Measurements from ENCODE around the gene NDRG2.
A peak's percentile ranks its signal among the peaks of the same experiment; 100 is the strongest.

Gene NDRG2

DNA sequence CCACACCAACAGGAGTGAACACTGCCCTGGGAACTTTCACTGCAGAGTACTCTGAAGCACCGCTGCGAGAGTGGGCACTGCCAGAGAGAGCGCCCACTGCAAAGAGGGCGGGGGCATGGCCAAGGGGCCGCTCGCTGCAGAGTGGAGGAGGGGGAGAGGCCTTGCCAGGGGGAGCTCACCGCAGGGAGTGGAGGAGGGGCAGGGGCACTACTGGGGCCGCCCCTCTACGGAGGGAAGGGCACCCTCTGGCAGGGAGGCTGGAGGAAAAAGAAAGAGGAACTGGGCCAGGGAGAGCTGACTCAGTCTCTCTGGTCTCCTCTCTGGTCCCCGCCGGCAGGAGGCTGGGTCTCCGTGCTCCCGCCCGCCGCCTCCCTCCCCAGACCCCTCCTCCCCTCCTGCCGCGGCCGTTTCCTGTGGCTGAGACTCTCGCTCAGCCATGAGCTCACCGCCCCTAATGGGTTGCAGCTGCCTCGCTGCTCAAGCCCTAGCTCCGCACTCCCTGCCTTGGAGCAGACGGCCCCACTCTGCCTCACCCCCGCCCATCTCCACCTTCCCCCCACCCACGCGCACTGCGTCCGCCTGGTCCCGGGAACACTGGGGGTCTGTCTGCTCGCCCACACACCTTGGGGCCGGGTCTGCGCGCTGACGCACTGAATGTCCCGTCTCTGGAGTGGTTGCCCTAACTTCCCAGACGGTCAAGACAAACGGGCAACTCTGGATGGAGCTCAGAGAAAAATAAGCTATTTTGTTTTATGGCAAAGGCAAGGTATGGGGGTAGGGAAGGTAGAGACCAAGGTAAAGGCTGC lies 46.6 kb upstream of the NDRG2 start (continued):
- TF ChIP-seq ZNF169 (tag by site-specific recombination; IDR thresholded peaks at IDR 0.05) (no peak), ZNF768 (tag by site-specific recombination; IDR thresholded peaks at IDR 0.05) (no peak), ZNF830 (tag by site-specific recombination; IDR thresholded peaks at IDR 0.05; ENCODE audit: low read depth) (no peak), ZSCAN30 (tag by site-specific recombination; IDR thresholded peaks at IDR 0.05) (peak; percentile 77), ZNF274 (IDR thresholded peaks at IDR 0.05; ENCODE audit: low read length) (no peak), ZNF274 (tag by site-specific recombination; IDR thresholded peaks at IDR 0.05; ENCODE audit: borderline replicate concordance) (no peak), ZNF701 (tag by site-specific recombination; IDR thresholded peaks at IDR 0.05) (no peak), ZBTB17 (tag by site-specific recombination; IDR thresholded peaks at IDR 0.05) (peak; percentile 94), BCL11B (tag by site-specific recombination; IDR thresholded peaks at IDR 0.05; ENCODE audit: low read depth) (no peak), MEIS1 (CRISPR knock-in tag; IDR thresholded peaks at IDR 0.05; ENCODE audit: borderline replicate concordance) (no peak), ZNF211 (tag by site-specific recombination; IDR thresholded peaks at IDR 0.05; ENCODE audit: low read depth) (no peak), ZNF792 (tag by site-specific recombination; IDR thresholded peaks at IDR 0.05) (no peak), ZNF561 (tag by site-specific recombination; IDR thresholded peaks at IDR 0.05; ENCODE audit: borderline replicate concordance) (0 out of 2 replicates have a peak, but pooled peaks have one; percentile 53), ZNF138 (tag by site-specific recombination; IDR thresholded peaks at IDR 0.05; ENCODE audit: borderline replicate concordance) (no peak), ZNF514 (tag by site-specific recombination; IDR thresholded peaks at IDR 0.05) (no peak), ZNF202 (tag by site-specific recombination; IDR thresholded peaks at IDR 0.05; ENCODE audit: borderline replicate concordance) (no peak), KLF9 (tag by site-specific recombination; IDR thresholded peaks at IDR 0.05; ENCODE audit: low read depth) (peak; percentile 33; the same call in 1 of the 2 replicates), ZNF621 (tag by site-specific recombination; IDR thresholded peaks at IDR 0.05) (no peak), ZNF133 (tag by site-specific recombination; IDR thresholded peaks at IDR 0.05) (no peak), TCF7L2 (IDR thresholded peaks at IDR 0.05; ENCODE audit: borderline replicate concordance, low read depth, low read length) (no peak), ZNF629 (tag by site-specific recombination; IDR thresholded peaks at IDR 0.05) (peak; percentile 79), ZNF184 (tag by site-specific recombination; IDR thresholded peaks at IDR 0.05) (no peak), ZFP69B (tag by site-specific recombination; IDR thresholded peaks at IDR 0.05) (peak; percentile 49; the same call in 1 of the 2 replicates), ZNF10 (tag by site-specific recombination; IDR thresholded peaks at IDR 0.05) (no peak), GLIS2 (tag by site-specific recombination; IDR thresholded peaks at IDR 0.05) (peak; percentile 73; the same call in 1 of the 2 replicates)
- TF ChIP-seq, protein P1, sequence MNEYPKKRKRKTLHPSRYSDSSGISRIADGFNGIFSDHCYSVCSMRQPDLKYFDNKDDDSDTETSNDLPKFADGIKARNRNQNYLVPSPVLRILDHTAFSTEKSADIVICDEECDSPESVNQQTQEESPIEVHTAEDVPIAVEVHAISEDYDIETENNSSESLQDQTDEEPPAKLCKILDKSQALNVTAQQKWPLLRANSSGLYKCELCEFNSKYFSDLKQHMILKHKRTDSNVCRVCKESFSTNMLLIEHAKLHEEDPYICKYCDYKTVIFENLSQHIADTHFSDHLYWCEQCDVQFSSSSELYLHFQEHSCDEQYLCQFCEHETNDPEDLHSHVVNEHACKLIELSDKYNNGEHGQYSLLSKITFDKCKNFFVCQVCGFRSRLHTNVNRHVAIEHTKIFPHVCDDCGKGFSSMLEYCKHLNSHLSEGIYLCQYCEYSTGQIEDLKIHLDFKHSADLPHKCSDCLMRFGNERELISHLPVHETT (tag by site-specific recombination; IDR thresholded peaks at IDR 0.05), result 0 out of 2 replicates have a peak, but pooled peaks have one; percentile 21
- TF ChIP-seq, protein P2, sequence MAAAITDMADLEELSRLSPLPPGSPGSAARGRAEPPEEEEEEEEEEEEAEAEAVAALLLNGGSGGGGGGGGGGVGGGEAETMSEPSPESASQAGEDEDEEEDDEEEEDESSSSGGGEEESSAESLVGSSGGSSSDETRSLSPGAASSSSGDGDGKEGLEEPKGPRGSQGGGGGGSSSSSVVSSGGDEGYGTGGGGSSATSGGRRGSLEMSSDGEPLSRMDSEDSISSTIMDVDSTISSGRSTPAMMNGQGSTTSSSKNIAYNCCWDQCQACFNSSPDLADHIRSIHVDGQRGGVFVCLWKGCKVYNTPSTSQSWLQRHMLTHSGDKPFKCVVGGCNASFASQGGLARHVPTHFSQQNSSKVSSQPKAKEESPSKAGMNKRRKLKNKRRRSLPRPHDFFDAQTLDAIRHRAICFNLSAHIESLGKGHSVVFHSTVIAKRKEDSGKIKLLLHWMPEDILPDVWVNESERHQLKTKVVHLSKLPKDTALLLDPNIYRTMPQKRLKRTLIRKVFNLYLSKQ (tag by site-specific recombination; IDR thresholded peaks at IDR 0.05; ENCODE audit: borderline replicate concordance), result no peak
- TF ChIP-seq, protein P3, sequence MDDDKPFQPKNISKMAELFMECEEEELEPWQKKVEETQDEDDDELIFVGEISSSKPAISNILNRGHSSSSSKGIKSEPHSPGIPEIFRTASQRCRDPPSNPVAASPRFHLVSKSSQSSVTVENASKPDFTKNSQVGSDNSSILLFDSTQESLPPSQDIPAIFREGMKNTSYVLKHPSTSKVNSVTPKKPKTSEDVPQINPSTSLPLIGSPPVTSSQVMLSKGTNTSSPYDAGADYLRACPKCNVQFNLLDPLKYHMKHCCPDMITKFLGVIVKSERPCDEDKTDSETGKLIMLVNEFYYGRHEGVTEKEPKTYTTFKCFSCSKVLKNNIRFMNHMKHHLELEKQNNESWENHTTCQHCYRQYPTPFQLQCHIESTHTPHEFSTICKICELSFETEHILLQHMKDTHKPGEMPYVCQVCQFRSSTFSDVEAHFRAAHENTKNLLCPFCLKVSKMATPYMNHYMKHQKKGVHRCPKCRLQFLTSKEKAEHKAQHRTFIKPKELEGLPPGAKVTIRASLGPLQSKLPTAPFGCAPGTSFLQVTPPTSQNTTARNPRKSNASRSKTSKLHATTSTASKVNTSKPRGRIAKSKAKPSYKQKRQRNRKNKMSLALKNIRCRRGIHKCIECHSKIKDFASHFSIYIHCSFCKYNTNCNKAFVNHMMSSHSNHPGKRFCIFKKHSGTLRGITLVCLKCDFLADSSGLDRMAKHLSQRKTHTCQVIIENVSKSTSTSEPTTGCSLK (tag by site-specific recombination; IDR thresholded peaks at IDR 0.05), result no peak
- TF ChIP-seq, protein P4, sequence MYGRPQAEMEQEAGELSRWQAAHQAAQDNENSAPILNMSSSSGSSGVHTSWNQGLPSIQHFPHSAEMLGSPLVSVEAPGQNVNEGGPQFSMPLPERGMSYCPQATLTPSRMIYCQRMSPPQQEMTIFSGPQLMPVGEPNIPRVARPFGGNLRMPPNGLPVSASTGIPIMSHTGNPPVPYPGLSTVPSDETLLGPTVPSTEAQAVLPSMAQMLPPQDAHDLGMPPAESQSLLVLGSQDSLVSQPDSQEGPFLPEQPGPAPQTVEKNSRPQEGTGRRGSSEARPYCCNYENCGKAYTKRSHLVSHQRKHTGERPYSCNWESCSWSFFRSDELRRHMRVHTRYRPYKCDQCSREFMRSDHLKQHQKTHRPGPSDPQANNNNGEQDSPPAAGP (tag by site-specific recombination; IDR thresholded peaks at IDR 0.05), result peak; percentile 61
- TF ChIP-seq, protein P5, sequence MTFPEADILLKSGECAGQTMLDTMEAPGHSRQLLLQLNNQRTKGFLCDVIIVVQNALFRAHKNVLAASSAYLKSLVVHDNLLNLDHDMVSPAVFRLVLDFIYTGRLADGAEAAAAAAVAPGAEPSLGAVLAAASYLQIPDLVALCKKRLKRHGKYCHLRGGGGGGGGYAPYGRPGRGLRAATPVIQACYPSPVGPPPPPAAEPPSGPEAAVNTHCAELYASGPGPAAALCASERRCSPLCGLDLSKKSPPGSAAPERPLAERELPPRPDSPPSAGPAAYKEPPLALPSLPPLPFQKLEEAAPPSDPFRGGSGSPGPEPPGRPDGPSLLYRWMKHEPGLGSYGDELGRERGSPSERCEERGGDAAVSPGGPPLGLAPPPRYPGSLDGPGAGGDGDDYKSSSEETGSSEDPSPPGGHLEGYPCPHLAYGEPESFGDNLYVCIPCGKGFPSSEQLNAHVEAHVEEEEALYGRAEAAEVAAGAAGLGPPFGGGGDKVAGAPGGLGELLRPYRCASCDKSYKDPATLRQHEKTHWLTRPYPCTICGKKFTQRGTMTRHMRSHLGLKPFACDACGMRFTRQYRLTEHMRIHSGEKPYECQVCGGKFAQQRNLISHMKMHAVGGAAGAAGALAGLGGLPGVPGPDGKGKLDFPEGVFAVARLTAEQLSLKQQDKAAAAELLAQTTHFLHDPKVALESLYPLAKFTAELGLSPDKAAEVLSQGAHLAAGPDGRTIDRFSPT (tag by site-specific recombination; IDR thresholded peaks at IDR 0.05), result peak; percentile 96
